Activated naive CD4-positive, alpha-beta T cell treated with anti-CD3 and anti-CD28 coated beads, Interleukin-2, amount 50 U/mL, for 72 hours (primary cell): ENCODE results near the gene TUBGCP6. TPM values are rescaled to one million over a fixed set of nuclear protein-coding genes. Genes with fewer than 3 reads are reported as not detected.
A peak's percentile ranks its signal among the peaks of the same experiment; 100 is the strongest.

Experiments
- ATAC-seq, 2 donors: fragments of 150-1000 bp; cut with Tn5 transposase; 2 replicates each; pipeline ENCODE4 v1.10.0; 2021; ENCODE audit warnings: mild to moderate bottlenecking in 2 of 2, moderate library complexity in 2 of 2
- DNase-seq, 2 donors: peaks; one replicate each; pipeline ENCODE4 v3.0.0; 2021 to 2022; ENCODE audit warnings: low spot score in 2 of 2
- H3K27ac Mint-ChIP-seq, 2 donors: one replicate each; pipeline ENCODE4 v1.8.0; 2022; ENCODE audit warnings: mild to moderate bottlenecking in 2 of 2, mixed read lengths in 2 of 2
- H3K36me3 Mint-ChIP-seq, 2 donors: one replicate each; pipeline ENCODE4 v1.8.0; 2022; ENCODE audit warnings: mixed read lengths in 2 of 2
- H3K9me3 Mint-ChIP-seq, 2 donors: one replicate each; pipeline ENCODE4 v1.8.0; 2022; ENCODE audit warnings: mixed read lengths in 2 of 2
- total RNA-seq, 2 donors: library from RNA; stranded (reverse); gene quantifications; one replicate each; pipeline ENCODE4 v1.2.3, GENCODE V29; 2022

TUBGCP6 gene
- total RNA-seq, 2 donors from 2014 or later = 49.6 to 50.9 TPM

DNA sequence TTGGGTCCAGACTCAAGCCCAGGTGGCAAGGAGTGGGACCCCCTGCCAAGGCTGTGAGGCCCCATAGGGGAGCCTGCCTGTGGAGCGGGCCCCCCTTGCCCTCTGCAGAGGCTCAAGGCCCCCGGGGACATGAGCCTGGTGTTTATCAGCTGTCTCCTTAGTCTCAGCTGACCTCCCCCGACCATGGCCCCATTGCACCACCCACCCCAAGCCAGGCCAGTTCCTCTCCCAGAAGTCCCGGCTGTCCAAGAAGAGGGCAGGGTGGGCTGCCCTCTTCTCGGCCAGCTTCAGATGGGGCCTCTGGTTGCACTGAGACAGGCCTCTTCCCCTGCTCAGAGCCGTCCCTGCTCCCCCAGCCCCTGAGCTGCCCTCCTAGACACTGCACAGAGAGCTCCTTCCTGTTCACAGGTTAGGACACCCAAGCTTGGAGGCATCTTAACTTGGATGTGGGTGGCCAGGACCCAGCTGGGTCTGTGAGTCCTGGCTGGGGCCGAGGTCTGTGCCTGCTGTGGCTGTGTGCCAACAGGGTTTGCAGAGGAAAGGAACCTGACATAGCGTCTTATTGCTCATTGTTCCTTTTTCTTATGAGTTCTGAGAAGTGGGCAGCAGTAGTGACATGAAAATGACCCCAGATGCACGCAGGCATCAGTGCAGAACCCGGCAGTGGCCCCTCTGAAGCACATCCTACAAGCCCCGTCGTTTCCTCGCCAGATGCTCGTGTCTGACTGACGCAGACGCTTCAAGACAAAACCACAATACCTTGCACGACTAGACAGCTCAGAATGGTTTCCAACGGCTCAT lies 53.7 kb downstream of the TUBGCP6 start:
- ATAC-seq (peak; percentile 63 to 73), DNase-seq (no peak)
- Mint-ChIP-seq H3K27ac (peak overlapping the region; percentile 97), H3K9me3 (no peaks in the 10 kb centered on the region), H3K36me3 (peaks cover 6 to 18% of the 10 kb centered on the region in 2 donors)

DNA sequence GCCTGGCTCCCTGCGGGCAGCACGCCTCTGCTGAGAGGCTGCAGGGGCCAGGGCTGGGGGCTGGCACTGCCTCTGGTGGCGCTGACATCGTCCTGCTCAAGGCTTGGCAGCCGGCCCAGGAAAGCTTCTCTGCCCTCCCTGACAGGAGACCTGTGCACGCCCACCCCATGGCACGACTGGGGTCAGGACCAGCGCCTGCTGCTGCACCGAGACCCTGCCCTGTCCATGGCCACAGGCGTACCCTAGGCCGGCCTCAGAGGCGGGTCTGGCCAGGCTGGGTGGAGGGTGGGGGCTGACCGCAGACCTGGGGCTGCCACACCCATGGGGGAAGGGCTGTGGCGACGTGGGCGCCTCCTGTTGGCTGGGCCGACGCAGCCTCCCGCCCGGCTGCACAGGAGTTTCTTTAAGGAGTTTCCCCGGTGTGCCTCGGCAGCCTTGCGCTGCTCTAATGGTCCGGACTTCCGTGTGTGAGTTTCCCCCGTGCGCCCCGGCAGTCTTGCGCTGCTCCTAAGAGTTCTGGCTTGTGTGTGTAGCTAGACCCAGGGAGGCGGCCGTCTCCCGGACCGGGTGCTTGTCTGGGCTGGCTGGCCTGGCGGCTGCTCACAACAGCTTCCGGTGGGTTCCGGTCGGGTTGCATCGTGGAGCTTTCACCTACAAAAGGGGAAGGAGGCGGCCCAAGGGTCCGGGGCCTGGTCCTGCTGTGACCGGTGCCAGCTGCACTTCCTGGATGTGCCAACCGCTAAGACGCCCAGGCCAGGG lies 54.5 kb downstream of the TUBGCP6 start:
- Mint-ChIP-seq H3K9me3 (no peaks in the 10 kb centered on the region), H3K36me3 (peaks cover 6 to 18% of the 10 kb centered on the region in 2 donors), H3K27ac (peak overlapping the region; percentile 90 to 97)
- ATAC-seq (peak; percentile 46 to 67), DNase-seq (peak; percentile 77 to 82)

DNA sequence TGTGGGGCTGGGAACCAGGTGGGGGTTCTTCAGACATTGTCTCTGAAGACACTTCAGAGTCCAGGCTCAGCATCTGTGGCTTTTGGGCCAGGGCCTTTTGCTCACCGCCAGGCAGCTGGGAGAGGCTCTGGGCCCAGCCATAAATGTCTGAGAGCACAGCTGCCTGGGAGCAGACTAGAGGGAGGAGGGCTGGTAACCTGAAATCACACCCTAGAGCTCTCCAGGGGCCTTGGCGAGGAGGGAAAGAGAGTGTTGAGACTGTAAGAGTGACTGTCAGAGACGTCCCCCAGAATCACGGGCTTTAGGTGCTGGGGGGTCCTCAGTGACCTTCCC lies 55.0 kb downstream of the TUBGCP6 start:
- H3K9me3 Mint-ChIP-seq = no peaks in the 10 kb centered on the region
- ATAC-seq (peak in 1 of 2 donors; percentile 1), DNase-seq (no peak)

DNA sequence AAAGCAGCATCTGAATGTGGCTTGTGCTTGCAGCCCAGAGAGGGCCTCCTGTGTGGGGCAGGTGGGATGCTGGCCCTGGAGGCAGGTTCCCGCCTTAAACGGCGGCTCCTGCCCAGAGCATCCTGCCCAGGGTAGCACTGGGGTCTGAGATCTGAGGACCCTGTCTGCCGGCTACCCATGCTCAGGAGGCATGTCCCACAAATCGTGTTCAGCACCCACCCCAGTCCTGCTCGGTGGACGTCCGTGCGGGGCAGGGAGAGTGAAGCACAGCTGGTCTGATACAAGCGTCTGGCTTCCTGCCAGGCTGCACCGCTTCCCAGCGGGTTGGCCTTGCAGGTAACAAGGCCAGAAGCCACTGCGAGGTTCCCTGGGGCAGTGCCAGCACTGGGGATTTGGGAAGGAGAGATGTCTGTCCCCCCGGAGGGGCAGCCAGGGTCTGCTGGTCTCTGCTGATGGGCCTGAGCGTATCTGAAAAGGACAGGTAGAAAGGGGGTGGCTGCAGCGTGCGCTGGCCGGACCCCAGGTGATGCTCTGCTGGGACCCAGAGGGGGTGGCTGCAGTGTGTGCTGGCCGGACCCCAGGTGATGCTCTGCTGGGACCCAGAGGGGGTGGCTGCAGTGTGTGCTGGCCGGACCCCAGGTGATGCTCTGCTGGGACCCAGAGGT lies 55.5 kb downstream of the TUBGCP6 start:
- H3K27ac Mint-ChIP-seq = peak overlapping the region; percentile 44 to 97
- H3K9me3 Mint-ChIP-seq = no peaks in the 10 kb centered on the region
- H3K36me3 Mint-ChIP-seq = peaks cover 6 to 18% of the 10 kb centered on the region in 2 donors
- DNase-seq = no peak
- no peak for ATAC-seq

More for the DNA sequence above, 55.0 kb downstream of the TUBGCP6 start:
- Mint-ChIP-seq H3K27ac (peak overlapping the region; percentile 87 to 97), H3K36me3 (peaks cover 6 to 18% of the 10 kb centered on the region in 2 donors)

DNA sequence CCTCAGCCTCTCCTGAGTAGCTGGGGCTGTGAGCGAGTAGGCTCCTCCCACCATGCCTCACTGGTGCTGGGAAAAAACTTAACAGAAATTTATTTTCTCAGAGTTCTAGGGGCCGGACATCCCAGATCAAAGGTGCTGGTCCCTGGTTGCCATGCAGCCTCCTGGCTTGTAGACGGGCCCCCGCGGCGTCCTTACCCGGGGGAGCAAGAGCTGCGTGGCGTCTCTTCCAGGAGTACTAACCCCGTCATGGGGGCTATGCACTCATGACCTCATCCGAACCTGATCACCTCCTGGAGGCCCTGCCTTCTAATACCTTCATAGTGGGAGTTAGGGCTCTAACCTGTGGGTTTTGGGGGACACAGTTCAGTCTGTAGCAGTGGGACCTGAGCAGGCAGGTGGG lies 56.5 kb downstream of the TUBGCP6 start:
- DNase-seq (no peak), ATAC-seq (no peak)
- Mint-ChIP-seq H3K9me3 (no peaks in the 10 kb centered on the region), H3K27ac (no peak overlapping the region), H3K36me3 (peaks cover 6 to 18% of the 10 kb centered on the region in 2 donors)

DNA sequence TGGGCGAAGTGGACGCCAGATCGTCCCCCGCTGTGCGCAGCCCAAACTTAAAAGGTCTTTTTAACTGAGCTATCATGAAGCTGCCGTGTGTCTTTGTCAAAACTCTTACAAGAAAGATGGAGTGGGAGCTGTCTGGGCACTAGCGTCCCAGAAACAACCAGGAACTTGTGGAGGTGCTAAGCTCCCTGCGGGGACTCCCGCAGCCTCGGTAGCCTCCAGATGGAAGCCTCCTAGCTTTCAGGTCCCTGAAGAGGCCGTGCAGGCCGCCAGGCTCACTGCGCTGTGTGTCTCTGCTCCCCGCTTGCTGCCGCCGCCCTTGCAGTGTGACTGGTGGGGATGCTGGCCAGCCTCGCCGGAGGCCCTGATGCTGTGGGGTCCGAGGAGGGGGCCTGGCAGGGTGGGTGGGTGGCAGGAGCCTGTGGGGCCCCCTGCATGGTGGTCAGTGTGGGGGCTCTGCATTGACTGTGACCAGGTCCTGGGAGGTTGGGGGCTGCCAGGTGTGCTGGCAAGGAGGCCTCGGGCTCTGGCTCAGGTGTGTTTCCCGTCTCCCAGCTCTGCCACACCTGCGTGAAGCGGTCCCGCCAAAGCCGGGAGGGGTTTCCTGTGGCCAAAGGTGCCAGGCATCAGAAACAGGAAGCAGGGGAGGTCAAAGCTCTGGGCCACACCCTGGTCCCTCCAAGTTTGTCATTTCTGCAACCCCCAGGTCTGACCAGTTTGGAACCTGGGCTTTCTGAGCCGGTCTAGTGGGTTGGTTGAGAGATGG lies 57.9 kb downstream of the TUBGCP6 start:
- peaks cover 6 to 12% of the 10 kb centered on the region in 2 donors for H3K36me3 Mint-ChIP-seq
- no peaks in the 10 kb centered on the region for H3K9me3 Mint-ChIP-seq
- ATAC-seq = no peak
- no peak for DNase-seq
- peak overlapping the region; percentile 85 to 91 for H3K27ac Mint-ChIP-seq

DNA sequence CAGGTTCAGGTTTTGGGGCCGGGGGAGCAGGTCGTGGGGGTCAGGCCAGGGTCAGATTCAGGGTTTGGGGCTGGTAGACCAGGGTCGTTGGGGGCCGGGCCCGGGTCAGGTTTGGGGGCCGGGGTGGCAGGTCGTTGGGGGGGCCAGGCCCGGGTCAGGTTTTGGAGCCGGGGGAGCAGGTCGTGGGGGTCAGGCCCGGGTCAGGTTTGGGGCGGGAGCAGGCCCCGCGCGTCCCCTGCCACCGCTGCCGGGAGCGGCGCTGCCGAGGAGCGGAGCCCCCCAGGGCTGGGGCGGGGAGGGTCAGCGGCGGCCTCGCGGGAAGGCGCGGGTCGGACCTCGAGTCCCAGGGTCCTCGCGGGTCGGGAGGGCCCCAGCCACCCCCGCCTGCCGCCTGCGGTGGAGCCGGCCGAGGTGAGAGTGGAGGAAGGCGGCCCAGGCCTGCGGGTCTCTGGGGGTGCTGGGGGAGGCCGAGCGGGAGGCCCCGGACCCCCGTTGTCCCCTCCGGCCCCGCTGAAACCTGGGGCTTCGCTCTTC lies 58.6 kb downstream of the TUBGCP6 start:
- ATAC-seq (no peak), DNase-seq (no peak)
- H3K9me3 Mint-ChIP-seq = no peaks in the 10 kb centered on the region
- peaks cover 6 to 7% of the 10 kb centered on the region in 2 donors for H3K36me3 Mint-ChIP-seq
- H3K27ac Mint-ChIP-seq = peak overlapping the region; percentile 85 to 91

DNA sequence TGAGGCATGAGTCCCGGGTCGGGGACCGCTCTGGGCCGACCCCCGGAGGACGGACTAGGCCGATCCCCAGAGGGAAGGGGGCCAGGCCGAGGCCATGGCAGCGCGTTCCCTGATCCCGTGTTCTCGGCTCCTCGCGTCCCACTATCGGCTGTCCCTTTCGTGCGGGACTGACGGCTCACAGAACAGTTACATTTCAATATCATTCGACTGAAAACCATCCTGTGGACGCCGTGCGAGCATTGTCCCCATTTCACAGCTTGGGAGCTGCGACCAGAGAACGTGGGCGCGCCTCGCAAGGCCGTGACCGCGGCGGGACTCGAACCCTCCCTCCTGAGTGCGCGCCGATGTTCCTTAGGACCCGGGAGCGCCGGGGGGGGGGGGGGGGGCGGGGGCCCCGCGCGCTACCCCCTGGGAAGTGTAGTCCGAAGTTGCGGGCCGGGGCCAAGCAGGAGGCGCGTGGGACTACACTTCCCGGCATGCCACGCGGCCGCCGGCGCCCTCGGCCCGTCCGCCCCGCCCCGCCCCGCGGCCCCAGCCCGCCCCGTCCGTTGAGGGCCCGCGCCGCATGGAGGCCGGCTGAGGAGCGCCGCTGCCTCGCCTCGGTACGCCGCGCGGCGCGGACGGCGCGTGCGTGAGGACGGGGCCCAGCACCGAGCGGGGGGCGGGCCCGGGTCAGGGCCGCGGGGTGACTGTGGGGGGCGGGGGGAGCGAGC lies 59.3 kb downstream of the TUBGCP6 start, which contains the start of gene TRABD:
Gene TRABD (plus strand): TSS at position 539 of the 713 bp plus-strand sequence. CDS start 7,148 bp downstream, outside the sequence.
- Mint-ChIP-seq H3K36me3 (peaks cover 5 to 6% of the 10 kb centered on the region in 2 donors), H3K9me3 (no peaks in the 10 kb centered on the region), H3K27ac (peak within 1 kb of the TSS; percentile 85 to 91)
- ATAC-seq = peak; percentile 80 to 81
- DNase-seq = peak; percentile 87 to 90

DNA sequence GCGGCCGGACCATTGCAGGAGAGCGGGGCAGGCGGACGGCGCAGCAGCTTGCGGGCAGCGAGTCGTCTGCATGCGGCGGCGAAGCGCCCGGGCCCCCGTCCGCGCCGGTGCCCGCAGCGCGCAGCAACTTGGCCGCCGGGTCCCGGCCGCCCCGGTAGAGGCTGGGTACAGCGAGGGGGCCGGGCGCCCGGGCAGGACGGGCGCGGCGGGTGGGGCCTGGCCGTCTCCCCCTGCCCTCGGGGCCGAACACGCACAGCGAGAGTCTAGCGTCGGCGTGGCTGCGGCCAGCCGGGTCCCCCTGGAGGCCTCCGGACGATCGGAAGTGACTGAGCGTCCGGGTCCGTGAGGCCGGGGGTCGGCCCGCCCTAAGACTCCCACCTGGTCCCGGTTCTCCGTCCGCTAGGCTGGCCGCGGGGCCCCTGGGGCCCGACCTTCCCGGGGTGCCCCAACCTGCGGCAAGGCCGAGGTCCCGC lies 59.9 kb downstream of the TUBGCP6 start:
- H3K27ac Mint-ChIP-seq = peak overlapping the region in 1 of 2 donors; percentile 74
- DNase-seq (no peak), ATAC-seq (no peak)
- no peaks in the 10 kb centered on the region for H3K9me3 Mint-ChIP-seq
- peaks cover 5 to 6% of the 10 kb centered on the region in 2 donors for H3K36me3 Mint-ChIP-seq

DNA sequence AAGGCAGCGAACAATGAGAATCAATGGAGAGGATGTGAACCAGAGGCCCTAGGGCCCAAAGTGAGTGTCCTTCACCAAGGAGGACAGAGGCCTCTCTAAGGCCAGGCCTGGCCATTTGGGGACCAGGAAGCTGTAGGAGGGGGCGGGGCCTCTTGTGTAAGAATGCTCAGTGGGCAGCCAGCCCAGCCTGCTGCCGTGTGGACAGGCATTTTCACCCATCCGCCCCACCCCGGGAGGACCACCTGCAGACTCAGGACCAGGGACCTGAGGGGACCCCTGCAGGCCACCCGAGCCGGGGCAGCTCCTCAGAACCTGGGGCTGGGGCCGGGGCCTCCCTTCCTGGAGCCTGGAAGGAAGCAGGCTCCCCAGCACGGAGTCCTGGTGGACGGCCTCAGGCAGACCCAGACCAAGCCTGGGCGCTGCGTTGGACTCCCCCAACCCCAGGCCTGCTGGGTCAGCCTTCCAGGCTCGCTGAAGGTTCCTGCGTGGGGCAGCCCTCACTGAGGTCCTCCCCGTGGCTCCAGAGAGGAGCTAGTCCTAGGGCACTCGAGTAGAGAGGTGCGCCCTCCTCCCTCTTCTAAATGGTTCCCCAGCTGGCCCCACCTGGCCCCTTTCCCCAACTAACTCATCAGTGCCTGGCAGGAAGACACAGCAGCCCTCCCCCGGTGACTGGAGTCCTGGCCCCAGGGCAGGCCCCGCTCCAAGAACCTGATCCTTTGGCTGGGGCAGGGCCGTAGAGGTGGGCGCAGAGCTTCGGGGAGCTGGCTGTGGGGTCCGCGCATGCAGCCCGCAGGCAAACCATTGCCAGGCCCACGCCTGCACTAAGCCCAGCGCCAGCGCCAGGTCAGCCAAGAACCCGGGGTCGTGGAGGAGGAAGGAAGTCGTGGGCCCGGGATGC lies 60.6 kb downstream of the TUBGCP6 start:
- no peak for ATAC-seq
- DNase-seq = no peak
- peak overlapping the region in 1 of 2 donors; percentile 74 for H3K27ac Mint-ChIP-seq
- H3K36me3 Mint-ChIP-seq = peaks cover 5 to 6% of the 10 kb centered on the region in 2 donors
- no peaks in the 10 kb centered on the region for H3K9me3 Mint-ChIP-seq

DNA sequence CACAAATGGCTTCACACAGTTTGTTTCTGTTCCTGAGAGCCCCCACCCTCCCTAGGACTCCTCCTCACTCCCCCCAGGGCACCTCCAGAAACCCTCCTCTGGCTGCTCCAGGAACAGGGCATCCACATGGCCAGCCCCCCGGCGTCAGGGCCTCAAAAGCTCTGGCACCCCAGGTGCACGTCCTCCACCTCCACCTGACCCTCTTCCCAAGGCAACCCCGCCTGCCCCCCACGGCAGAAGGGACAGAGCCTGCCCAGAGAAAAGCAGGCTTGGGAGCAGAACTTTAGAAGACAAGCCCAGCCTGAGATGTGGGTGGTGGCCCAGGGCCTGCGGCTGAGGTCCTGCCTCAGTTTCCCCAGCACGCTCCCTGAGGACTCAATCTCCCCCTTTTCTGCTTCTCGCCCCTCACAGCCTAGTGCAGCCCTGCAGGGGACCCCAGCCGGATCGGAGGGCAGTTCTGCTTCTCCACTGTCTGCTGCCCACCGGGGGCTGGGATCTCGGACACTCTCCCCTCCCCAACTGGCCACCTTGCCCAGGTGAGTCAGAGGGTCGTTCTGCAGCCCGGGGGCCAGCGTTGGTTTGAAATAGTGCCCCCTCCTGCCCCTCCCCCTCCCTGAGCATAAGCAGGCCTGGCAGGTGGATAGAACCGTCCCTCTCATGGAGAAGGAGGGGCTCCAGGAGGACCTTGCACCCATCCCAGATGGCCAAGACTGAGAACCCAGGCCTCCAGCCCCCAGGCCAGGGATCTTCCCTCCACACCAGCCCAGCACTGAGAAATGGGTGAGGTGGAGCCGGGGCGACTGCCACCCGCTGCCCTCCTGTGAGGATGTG lies 61.5 kb downstream of the TUBGCP6 start:
- H3K27ac Mint-ChIP-seq = no peak overlapping the region
- ATAC-seq = no peak

DNA sequence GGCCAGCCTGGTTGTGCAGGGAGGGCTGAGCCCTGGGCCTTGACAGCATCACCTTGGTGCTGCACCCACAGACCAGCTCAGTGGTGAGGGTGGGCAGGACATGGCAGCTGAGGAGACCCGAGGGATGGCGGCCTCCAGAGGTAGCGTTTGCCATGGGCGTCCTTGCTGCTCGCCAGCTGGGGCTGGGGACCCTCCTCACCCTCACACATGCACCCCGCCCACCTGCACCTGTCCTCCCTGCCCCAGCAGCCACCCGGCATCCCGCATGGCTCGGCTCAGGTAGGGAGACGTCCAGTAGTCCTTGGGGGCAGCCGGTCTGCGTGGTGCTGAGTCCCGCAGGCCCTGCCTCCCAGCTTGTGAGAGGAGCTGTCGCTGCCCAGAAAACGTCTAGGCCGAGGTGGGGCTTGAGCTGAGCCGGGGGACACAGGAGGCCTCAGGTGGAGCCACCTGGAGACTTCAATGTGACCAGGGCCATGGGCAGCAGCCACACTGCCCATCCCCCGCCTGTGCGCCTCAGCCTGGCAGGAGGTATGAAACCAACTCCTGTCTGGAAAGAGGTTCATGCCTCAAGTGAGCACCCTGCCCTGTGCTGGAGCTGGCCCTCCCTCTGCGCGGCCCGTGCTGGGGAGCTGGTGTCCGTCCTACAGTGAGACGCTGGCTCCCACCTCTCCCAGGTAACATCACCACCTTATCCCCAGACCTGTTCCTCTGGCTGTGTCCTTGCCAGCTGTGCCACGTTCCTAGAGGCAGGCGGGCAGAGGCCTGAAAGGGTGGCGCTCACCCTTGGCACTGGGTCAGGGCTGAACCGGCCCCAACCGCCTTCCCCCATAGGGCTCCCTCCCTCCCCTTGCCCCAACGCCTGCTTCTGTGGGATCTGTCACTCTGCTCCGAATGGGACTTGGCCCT lies 62.4 kb downstream of the TUBGCP6 start:
- DNase-seq = no peak
- H3K27ac Mint-ChIP-seq = no peak overlapping the region
- H3K9me3 Mint-ChIP-seq = no peaks in the 10 kb centered on the region
- no peak for ATAC-seq
- peaks cover 5 to 6% of the 10 kb centered on the region in 2 donors for H3K36me3 Mint-ChIP-seq

More for the DNA sequence above, 61.5 kb downstream of the TUBGCP6 start:
- Mint-ChIP-seq H3K36me3 (peaks cover 5 to 6% of the 10 kb centered on the region in 2 donors), H3K9me3 (no peaks in the 10 kb centered on the region)
- DNase-seq = no peak
